ENCODE data around the gene GPX2.

The GPX2 gene

GRCh38 chr14:64910847-64911495 lies 31.6 kb downstream of the GPX2 start:
- no peak overlapping the region for H3K27ac ChIP-seq

GRCh38 chr14:64906022-64906421 lies 36.5 kb downstream of the GPX2 start:
- no peak overlapping the region for H3K27ac ChIP-seq
- TF ChIP-seq CTCF (conservative IDR thresholded peaks at IDR 0.05) = no peak

More at GRCh38 chr14:64910847-64911495, 31.6 kb downstream of the GPX2 start:
- TF ChIP-seq CTCF (conservative IDR thresholded peaks at IDR 0.05) = peak; percentile 87

- H3K27ac ChIP-seq = no peak overlapping the region
Observed at GRCh38 chr14:64899958-64900357, 42.6 kb downstream of the GPX2 start.

GRCh38 chr14:64891839-64892375 lies 50.6 kb downstream of the GPX2 start:
- peak; percentile 73 for TF ChIP-seq CTCF (conservative IDR thresholded peaks at IDR 0.05)
- no peak overlapping the region for H3K27ac ChIP-seq

More at GRCh38 chr14:64899958-64900357, 42.6 kb downstream of the GPX2 start:
- TF ChIP-seq CTCF (conservative IDR thresholded peaks at IDR 0.05) = no peak

- TF ChIP-seq CTCF (conservative IDR thresholded peaks at IDR 0.05) = no peak
- H3K27ac ChIP-seq = no peak overlapping the region
Observed at GRCh38 chr14:64891173-64891838, 51.2 kb downstream of the GPX2 start.

- TF ChIP-seq CTCF (conservative IDR thresholded peaks at IDR 0.05) = no peak
- H3K27ac ChIP-seq = no peak overlapping the region
Observed at GRCh38 chr14:64889352-64889751, 53.2 kb downstream of the GPX2 start.
